Transverse colon (tissue), 4 donors: ENCODE results near the gene HHLA2. TPM values are rescaled to one million over a fixed set of nuclear protein-coding genes. Genes with fewer than 3 reads are reported as not detected.
A peak's percentile ranks its signal among the peaks of the same experiment; 100 is the strongest.

Experiments used
- DNase-seq: peaks from one replicate; pipeline ENCODE4 v3.0.0-alpha.2; 2019
- H3K27ac ChIP-seq, 4 donors: fragments of 200-600 bp; sonication (generic); 2 replicates each; pipeline ENCODE4 v1.5.1; 2016 to 2018; ENCODE audit warnings: inconsistent platforms in 4 of 4
- H3K27me3 ChIP-seq: fragments of 200-600 bp; sonication (generic); 2 replicates; pipeline ENCODE4 v1.5.1; 2017; ENCODE audit warnings: inconsistent platforms
- H3K36me3 ChIP-seq, 4 donors: fragments of 200-600 bp; sonication (generic); 2 replicates each; pipeline ENCODE4 v1.5.1; 2017 to 2019; ENCODE audit warnings: inconsistent platforms in 4 of 4
- H3K4me1 ChIP-seq, 4 donors: fragments of 200-600 bp; sonication (generic); 2 replicates each; pipeline ENCODE4 v1.5.1; 2017 to 2020; ENCODE audit warnings: inconsistent platforms in 4 of 4
- H3K4me3 ChIP-seq, 4 donors: fragments of 200-600 bp; sonication (generic); 1 replicate in 1 of 4; 2 replicates in 3 of 4; pipeline versions ENCODE4 v1.5.1 to v1.6.1; 2017 to 2019; ENCODE audit warnings: inconsistent platforms in 4 of 4
- H3K9me3 ChIP-seq, 2 donors: fragments of 200-600 bp; sonication (generic); 2 replicates each; pipeline ENCODE4 v1.5.1; 2017 to 2019; ENCODE audit warnings: inconsistent platforms in 2 of 2
- EP300 ChIP-seq: sonication (generic); formaldehyde crosslinking; IDR thresholded peaks from one replicate; pipeline ENCODE4 v1.6.1; 2017; ENCODE audit warnings: antibody characterized with exemption, low read depth
- POLR2A ChIP-seq: fragments of 450-650 bp; IDR thresholded peaks from one replicate; pipeline ENCODE4 v1.6.1; 2016; ENCODE audit warnings: antibody characterized with exemption, mild to moderate bottlenecking, moderate library complexity
- POLR2AphosphoS5 ChIP-seq, 3 donors: sonication (generic); formaldehyde crosslinking; IDR thresholded peaks; one replicate each; pipeline ENCODE4 v1.6.1; 2016; ENCODE audit warnings: antibody characterized with exemption in 3 of 3
- WGBS, 2 donors: methylation state at CpG; one replicate each; pipeline ENCODE4 v1.1.5; 2018; ENCODE audit warnings: low coverage in 1 of 2; 5-methylcytosine and 5-hydroxymethylcytosine counted together
- in situ Hi-C, 4 donors: fragments of 200-750 bp; cut with MboI; loops; one replicate each; pipeline versions ENCODE4 v1.15.0 to v1.15.1; 2017; ENCODE audit warnings: low sequenced_read_pairs in 3 of 4, low pct_ligation_motif_present in 1 of 4, low pct_unique_long_range_greater_than_20kb in 1 of 4
- intact Hi-C: fragments of 100-400 bp; cut with DNase I; formaldehyde crosslinking; loops from one replicate; pipeline ENCODE4 v1.15.1; 2023; ENCODE audit warnings: low total_unique reads
- total RNA-seq, 4 donors: library from RNA; depleted of rRNA; stranded (reverse); fragments of >200 nt; gene quantifications; one replicate each; pipeline ENCODE4 v1.1.0, GENCODE V29; 2016
- TF ChIP-seq, protein P1 (sequence below), 5 experiments: fragments of 200-600 bp in 3 of 5; fragments of 450-650 bp in 2 of 5; sonication (generic) in 3 of 5; IDR thresholded peaks; 1 replicate in 2 of 5; 2 replicates in 3 of 5; pipeline ENCODE4 v1.5.1; 2016 to 2017; ENCODE audit warnings: antibody characterized with exemption in 5 of 5, inconsistent platforms in 3 of 5, mild to moderate bottlenecking in 2 of 5, moderate library complexity in 1 of 5

The HHLA2 gene
- total RNA-seq, 4 donors from 2014 or later: 26.7 to 226 (median 204) TPM

DNA sequence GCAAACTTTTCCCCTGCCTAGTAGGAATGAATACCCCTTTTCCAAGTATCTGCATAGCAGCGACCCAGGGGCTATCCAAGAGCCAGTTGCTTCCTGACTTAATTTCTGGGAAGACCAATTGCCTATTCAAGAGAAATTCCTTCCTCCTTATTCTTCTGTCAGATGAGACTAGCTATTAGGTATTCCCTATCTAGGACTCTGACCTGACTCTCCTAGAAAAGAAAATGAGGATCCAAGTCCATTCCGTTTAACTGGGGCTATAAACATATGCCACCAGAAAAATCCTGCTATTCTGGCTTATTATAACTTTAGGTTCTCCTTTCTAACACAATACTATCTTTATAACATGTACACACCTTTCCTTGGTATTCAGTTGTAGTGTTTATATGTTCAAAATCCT is 1.7 kb downstream of the HHLA2 start:
- Histone ChIP-seq H3K36me3 (no peaks in the 10 kb centered on the region), H3K4me1 (peaks cover 0 to 40% (median 7%) of the 10 kb centered on the region in 4 donors), H3K4me3 (peak overlapping the region in 2 of 4 donors; percentile 28 to 42), H3K27ac (peak overlapping the region; percentile 76 to 89 (median 84)), H3K9me3 (no peaks in the 10 kb centered on the region), H3K27me3 (no peaks in the 10 kb centered on the region)
- TF ChIP-seq POLR2A (peak; percentile 45), POLR2AphosphoS5 (IDR thresholded peaks at IDR 0.05) (peak in 2 of 3 donors; percentile 30 to 64)
- TF ChIP-seq, protein P1, sequence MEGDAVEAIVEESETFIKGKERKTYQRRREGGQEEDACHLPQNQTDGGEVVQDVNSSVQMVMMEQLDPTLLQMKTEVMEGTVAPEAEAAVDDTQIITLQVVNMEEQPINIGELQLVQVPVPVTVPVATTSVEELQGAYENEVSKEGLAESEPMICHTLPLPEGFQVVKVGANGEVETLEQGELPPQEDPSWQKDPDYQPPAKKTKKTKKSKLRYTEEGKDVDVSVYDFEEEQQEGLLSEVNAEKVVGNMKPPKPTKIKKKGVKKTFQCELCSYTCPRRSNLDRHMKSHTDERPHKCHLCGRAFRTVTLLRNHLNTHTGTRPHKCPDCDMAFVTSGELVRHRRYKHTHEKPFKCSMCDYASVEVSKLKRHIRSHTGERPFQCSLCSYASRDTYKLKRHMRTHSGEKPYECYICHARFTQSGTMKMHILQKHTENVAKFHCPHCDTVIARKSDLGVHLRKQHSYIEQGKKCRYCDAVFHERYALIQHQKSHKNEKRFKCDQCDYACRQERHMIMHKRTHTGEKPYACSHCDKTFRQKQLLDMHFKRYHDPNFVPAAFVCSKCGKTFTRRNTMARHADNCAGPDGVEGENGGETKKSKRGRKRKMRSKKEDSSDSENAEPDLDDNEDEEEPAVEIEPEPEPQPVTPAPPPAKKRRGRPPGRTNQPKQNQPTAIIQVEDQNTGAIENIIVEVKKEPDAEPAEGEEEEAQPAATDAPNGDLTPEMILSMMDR (IDR thresholded peaks at IDR 0.05): no peak
- 27 to 52% methylated on average over 2 of the region's 2 CpGs for WGBS, 2 donors
- intact Hi-C loops: no loop called here
- in situ Hi-C loops: no loop called here
- no peak for DNase-seq

DNA sequence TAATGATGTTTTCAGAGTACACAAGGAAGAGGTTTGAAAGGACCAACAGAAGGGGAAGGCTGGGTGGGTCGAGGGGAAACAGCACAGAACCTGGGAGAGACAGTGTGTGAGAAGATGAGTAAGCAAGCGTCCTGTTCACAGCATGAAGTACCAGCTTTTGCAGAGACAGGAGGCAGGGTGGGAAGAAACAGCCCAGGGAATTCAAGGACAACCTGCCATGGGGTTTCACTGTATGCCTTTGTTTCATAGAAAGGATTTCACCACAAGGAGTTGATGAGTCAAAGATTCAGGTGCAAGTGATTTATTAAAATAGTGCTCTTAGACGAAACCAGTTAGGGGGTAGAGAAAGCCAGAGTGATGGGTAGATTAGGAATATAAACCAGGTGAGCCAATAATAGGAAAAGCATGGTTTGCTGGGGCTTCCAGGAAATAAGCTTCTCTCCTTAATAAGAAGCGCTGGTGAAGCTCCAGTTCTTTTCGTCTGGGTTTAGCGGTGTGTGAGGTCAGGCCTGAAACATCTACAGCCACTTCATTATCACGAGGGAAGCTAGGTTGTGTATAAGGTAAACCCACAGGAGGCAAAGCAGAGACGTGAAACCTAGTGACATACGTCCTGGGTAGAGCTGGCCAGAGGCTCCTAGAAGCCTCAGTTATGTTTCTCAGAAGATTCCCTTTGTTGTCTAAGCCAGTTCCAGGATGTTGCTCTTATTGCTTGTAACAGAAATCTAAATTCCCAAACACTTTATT is 3.9 kb downstream of the HHLA2 start:
- Histone ChIP-seq H3K27me3 (no peaks in the 10 kb centered on the region), H3K9me3 (no peaks in the 10 kb centered on the region), H3K27ac (no peak overlapping the region), H3K36me3 (no peaks in the 10 kb centered on the region), H3K4me1 (peaks cover 0 to 46% (median 7%) of the 10 kb centered on the region in 4 donors), H3K4me3 (peak overlapping the region in 1 of 4 donors; percentile 42)
- in situ Hi-C loops (no loop called here), intact Hi-C loops (no loop called here)
- 67 to 69% methylated on average over 8 to 9 of the region's 9 CpGs for WGBS, 2 donors
- TF ChIP-seq POLR2AphosphoS5 (IDR thresholded peaks at IDR 0.05) (no peak), POLR2A (no peak), EP300 (no peak)
- TF ChIP-seq, protein P1 (IDR thresholded peaks at IDR 0.05): no peak
- no peak for DNase-seq

DNA sequence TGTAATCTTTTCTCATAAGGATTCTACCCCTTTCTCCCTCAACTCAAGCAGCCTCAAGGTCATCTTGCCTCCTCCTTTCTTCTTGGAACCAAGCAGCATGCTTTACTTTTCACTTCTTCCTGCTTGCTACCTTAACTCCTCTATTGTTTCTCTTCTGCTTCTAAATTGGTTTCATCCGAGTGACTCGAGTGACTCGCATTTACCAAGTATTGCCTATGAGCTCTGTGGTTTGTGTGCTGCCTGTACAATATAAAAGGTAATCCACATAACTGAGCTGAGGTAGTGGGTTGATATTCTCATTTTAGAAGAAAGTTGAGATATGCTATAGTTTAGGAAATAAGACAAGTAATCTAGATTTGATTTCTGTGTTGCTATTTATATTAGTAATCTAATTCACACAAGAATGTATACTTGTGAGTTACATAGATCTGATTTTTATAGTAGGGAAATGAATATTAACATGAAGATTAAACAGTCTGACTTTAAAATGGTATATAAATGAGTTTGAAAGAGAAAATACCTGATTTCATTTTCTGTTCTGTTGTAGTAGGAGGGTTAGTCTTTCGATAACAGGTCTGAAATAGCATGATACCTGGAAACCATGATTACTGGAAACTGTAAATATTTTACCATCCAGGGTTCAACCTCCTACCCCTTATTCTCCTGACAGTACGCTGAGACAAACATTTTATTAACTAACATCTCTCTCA is 5.5 kb downstream of the HHLA2 start:
- Histone ChIP-seq H3K27ac (no peak overlapping the region), H3K27me3 (no peaks in the 10 kb centered on the region)
- intact Hi-C loops: no loop called here

DNA sequence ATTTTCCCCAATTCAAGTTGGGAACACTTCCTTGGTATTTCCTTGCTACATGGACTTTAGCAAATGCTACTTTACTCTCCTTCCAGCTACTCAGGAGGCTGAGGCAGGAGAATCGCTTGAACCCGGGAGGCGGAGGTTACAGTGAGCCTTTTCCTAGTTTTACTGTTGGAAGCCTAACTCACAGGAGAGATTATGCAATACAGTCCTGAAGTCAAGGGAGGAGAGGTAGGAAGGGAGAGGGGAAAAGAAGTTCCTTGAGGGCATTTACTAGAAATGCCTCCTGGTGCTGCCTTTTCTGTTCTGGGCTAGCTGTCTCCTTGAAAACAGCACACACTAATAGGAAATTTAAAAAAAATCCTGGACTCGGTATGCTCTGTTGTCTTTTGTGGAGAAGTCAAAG is 6.2 kb downstream of the HHLA2 start:
- in situ Hi-C loops (no loop called here), intact Hi-C loops (no loop called here)
- no peak overlapping the region for H3K27ac ChIP-seq
- DNase-seq: no peak
- peaks cover 0 to 45% (median 7%) of the 10 kb centered on the region in 4 donors for H3K4me1 ChIP-seq
- no peaks in the 10 kb centered on the region for H3K36me3 ChIP-seq
- WGBS, 2 donors: 93 to 100% methylated on average over 4 of the region's 4 CpGs
- H3K27me3 ChIP-seq: no peaks in the 10 kb centered on the region
- TF ChIP-seq EP300: no peak
- TF ChIP-seq, protein P1 (IDR thresholded peaks at IDR 0.05): no peak
- no peaks in the 10 kb centered on the region for H3K9me3 ChIP-seq
- no peak overlapping the region for H3K4me3 ChIP-seq

More for the DNA sequence above, 5.5 kb downstream of the HHLA2 start:
- TF ChIP-seq, protein P1 (IDR thresholded peaks at IDR 0.05): no peak
- no peak for TF ChIP-seq EP300
- no peaks in the 10 kb centered on the region for H3K9me3 ChIP-seq
- in situ Hi-C loops: no loop called here
- H3K4me1 ChIP-seq: peaks cover 0 to 46% (median 7%) of the 10 kb centered on the region in 4 donors
- H3K4me3 ChIP-seq: no peak overlapping the region
- 70 to 78% methylated on average over 5 of the region's 5 CpGs for WGBS, 2 donors
- no peak for DNase-seq
- no peaks in the 10 kb centered on the region for H3K36me3 ChIP-seq
